HUES48 (cell line): Measurements from ENCODE around the gene FAM135A.
A peak's percentile ranks its signal among the peaks of the same experiment; 100 is the strongest.
"Not testable (repeated sequence)": the region's sequence is repeated elsewhere in the genome, so short reads cannot be mapped to it uniquely, and the experiment has no call there.

Experiments
- H3K27ac ChIP-seq: one replicate; pipeline ENCODE4 v1.7.0; 2013; ENCODE audit warnings: low read depth, low read length, inconsistent platforms
- H3K27me3 ChIP-seq: 2 replicates; pipeline ENCODE4 v1.6.1; 2013; ENCODE audit warnings: mild to moderate bottlenecking, low read length; ENCODE audit not compliant: control insufficient read depth, insufficient read depth
- H3K36me3 ChIP-seq: 2 replicates; pipeline ENCODE4 v1.6.1; 2013; ENCODE audit warnings: low read length; ENCODE audit not compliant: control insufficient read depth, insufficient read depth
- H3K4me1 ChIP-seq: 2 replicates; pipeline ENCODE4 v1.6.1; 2013; ENCODE audit warnings: mild to moderate bottlenecking, low read length; ENCODE audit not compliant: control insufficient read depth, insufficient read depth
- H3K4me3 ChIP-seq: 2 replicates; pipeline ENCODE4 v1.5.1; 2013; ENCODE audit warnings: mild to moderate bottlenecking, low read depth, low read length
- H3K9ac ChIP-seq: 2 replicates; pipeline ENCODE4 v1.6.1; 2013; ENCODE audit warnings: mild to moderate bottlenecking, low read depth, low read length, moderate library complexity
- H3K9me3 ChIP-seq: 2 replicates; pipeline ENCODE4 v1.6.1; 2013; ENCODE audit warnings: low read length; ENCODE audit not compliant: control insufficient read depth, insufficient read depth

The FAM135A gene

GRCh38 chr6:70575899-70576495 is 162.7 kb downstream of the FAM135A start:
- H3K27me3 ChIP-seq, result no peaks in the 10 kb centered on the region
- peaks cover 8% of the 10 kb centered on the region for H3K36me3 ChIP-seq
- no peak overlapping the region for H3K4me3 ChIP-seq
- no peaks in the 10 kb centered on the region for H3K9me3 ChIP-seq
- H3K9ac ChIP-seq, result no peak overlapping the region
- no peaks in the 10 kb centered on the region for H3K4me1 ChIP-seq
- H3K27ac ChIP-seq, result no peak overlapping the region

GRCh38 chr6:70586114-70586513 is 172.8 kb downstream of the FAM135A start:
- no peaks in the 10 kb centered on the region for H3K9me3 ChIP-seq
- H3K4me3 ChIP-seq, result no peak overlapping the region
- H3K36me3 ChIP-seq, result peaks cover 18% of the 10 kb centered on the region; the same call in 1 of the 2 replicates
- H3K27ac ChIP-seq, result no peak overlapping the region
- H3K9ac ChIP-seq, result no peak overlapping the region
- H3K27me3 ChIP-seq, result no peaks in the 10 kb centered on the region
- no peaks in the 10 kb centered on the region for H3K4me1 ChIP-seq

- no peak overlapping the region for H3K9ac ChIP-seq
- H3K36me3 ChIP-seq, result peaks cover 8% of the 10 kb centered on the region; the same call in 1 of the 2 replicates
- no peaks in the 10 kb centered on the region for H3K27me3 ChIP-seq
- no peaks in the 10 kb centered on the region for H3K9me3 ChIP-seq
- no peak overlapping the region for H3K4me3 ChIP-seq
- H3K4me1 ChIP-seq, result no peaks in the 10 kb centered on the region
- H3K27ac ChIP-seq, result no peak overlapping the region
Measured at GRCh38 chr6:70590400-70590799, 177.1 kb downstream of the FAM135A start.

GRCh38 chr6:70592391-70593117 is 179.2 kb downstream of the FAM135A start:
- no peak overlapping the region for H3K4me3 ChIP-seq
- no peaks in the 10 kb centered on the region for H3K9me3 ChIP-seq
- H3K9ac ChIP-seq, result no peak overlapping the region
- H3K27me3 ChIP-seq, result no peaks in the 10 kb centered on the region
- H3K4me1 ChIP-seq, result no peaks in the 10 kb centered on the region
- H3K27ac ChIP-seq, result no peak overlapping the region
- H3K36me3 ChIP-seq, result peaks cover 6% of the 10 kb centered on the region; the same call in 1 of the 2 replicates

GRCh38 chr6:70593118-70593486 is 179.8 kb downstream of the FAM135A start:
- no peak overlapping the region for H3K9ac ChIP-seq
- H3K4me3 ChIP-seq, result no peak overlapping the region
- no peak overlapping the region for H3K27ac ChIP-seq
- no peaks in the 10 kb centered on the region for H3K9me3 ChIP-seq
- no peaks in the 10 kb centered on the region for H3K4me1 ChIP-seq
- H3K27me3 ChIP-seq, result no peaks in the 10 kb centered on the region
- peaks cover 6% of the 10 kb centered on the region; the same call in 1 of the 2 replicates for H3K36me3 ChIP-seq

- no peak overlapping the region for H3K9ac ChIP-seq
- no peak overlapping the region for H3K4me3 ChIP-seq
- H3K27ac ChIP-seq, result no peak overlapping the region
- no peaks in the 10 kb centered on the region for H3K36me3 ChIP-seq
- H3K27me3 ChIP-seq, result no peaks in the 10 kb centered on the region
- H3K9me3 ChIP-seq, result no peaks in the 10 kb centered on the region
- H3K4me1 ChIP-seq, result peaks cover 25% of the 10 kb centered on the region
Measured at GRCh38 chr6:70599187-70599586, 185.9 kb downstream of the FAM135A start.

GRCh38 chr6:70601014-70601413 is 187.7 kb downstream of the FAM135A start:
- H3K4me1 ChIP-seq, result peaks cover 25% of the 10 kb centered on the region
- H3K9ac ChIP-seq, result no peak overlapping the region
- H3K27me3 ChIP-seq, result no peaks in the 10 kb centered on the region
- no peak overlapping the region for H3K4me3 ChIP-seq
- peak overlapping the region; percentile 40 for H3K27ac ChIP-seq
- no peaks in the 10 kb centered on the region for H3K36me3 ChIP-seq
- H3K9me3 ChIP-seq, result no peaks in the 10 kb centered on the region

GRCh38 chr6:70604254-70604653 is 190.9 kb downstream of the FAM135A start:
- no peaks in the 10 kb centered on the region for H3K36me3 ChIP-seq
- no peak overlapping the region for H3K9ac ChIP-seq
- no peak overlapping the region for H3K4me3 ChIP-seq
- H3K4me1 ChIP-seq, result peaks cover 25% of the 10 kb centered on the region
- H3K9me3 ChIP-seq, result no peaks in the 10 kb centered on the region
- no peak overlapping the region for H3K27ac ChIP-seq
- H3K27me3 ChIP-seq, result no peaks in the 10 kb centered on the region

GRCh38 chr6:70607371-70607770 is 194.1 kb downstream of the FAM135A start:
- H3K9me3 ChIP-seq, H3K27ac ChIP-seq, H3K36me3 ChIP-seq, H3K27me3 ChIP-seq, H3K4me1 ChIP-seq, H3K9ac ChIP-seq, H3K4me3 ChIP-seq: not testable (repeated sequence)

- H3K9ac ChIP-seq, H3K4me3 ChIP-seq, H3K9me3 ChIP-seq, H3K27me3 ChIP-seq, H3K4me1 ChIP-seq, H3K36me3 ChIP-seq, H3K27ac ChIP-seq: not testable (repeated sequence)
Measured at GRCh38 chr6:70609181-70609580, 195.9 kb downstream of the FAM135A start.
